ENCODE results near the gene ATG4B. TPM values are rescaled to one million over a fixed set of nuclear protein-coding genes. Genes with fewer than 3 reads are reported as not detected.

Gene ATG4B
- polyA plus RNA-seq, 3 donors from 2014 or later, result 70.5 to 78.9 (median 77.2) TPM

DNA sequence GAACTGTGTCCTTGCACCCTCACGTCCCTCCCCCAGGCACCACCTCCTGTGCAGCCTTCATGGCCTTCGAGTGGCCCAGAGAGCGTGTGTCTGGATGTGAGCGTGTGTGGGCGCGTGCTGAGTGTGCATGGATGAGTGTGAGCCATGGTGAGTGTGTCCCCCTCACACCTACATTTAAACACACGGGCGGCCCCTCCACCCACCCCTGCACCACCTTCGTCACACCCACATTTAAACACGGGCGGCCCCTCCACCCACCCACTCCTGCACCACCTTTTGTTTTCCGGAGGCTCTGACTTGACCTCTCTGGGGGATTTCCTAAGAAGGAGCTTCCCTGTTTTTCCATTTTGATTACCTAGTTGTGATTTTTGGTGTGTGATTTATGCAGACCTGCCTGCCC lies 31.3 kb downstream of the ATG4B start:
- Mint-ChIP-seq H3K36me3 (peaks cover 0 to 16% (median 8%) of the 10 kb centered on the region in 3 donors), H3K27ac (no peak overlapping the region), H3K27me3 (ENCODE audit: low read depth in 3 of 3) (peaks cover 0 to 7% (median 0%) of the 10 kb centered on the region in 3 donors), H3K4me3 (no peak overlapping the region), H3K4me1 (peaks cover 15 to 24% of the 10 kb centered on the region in 2 donors), H3K9me3 (no peaks in the 10 kb centered on the region)
- DNase-seq, result no peak

DNA sequence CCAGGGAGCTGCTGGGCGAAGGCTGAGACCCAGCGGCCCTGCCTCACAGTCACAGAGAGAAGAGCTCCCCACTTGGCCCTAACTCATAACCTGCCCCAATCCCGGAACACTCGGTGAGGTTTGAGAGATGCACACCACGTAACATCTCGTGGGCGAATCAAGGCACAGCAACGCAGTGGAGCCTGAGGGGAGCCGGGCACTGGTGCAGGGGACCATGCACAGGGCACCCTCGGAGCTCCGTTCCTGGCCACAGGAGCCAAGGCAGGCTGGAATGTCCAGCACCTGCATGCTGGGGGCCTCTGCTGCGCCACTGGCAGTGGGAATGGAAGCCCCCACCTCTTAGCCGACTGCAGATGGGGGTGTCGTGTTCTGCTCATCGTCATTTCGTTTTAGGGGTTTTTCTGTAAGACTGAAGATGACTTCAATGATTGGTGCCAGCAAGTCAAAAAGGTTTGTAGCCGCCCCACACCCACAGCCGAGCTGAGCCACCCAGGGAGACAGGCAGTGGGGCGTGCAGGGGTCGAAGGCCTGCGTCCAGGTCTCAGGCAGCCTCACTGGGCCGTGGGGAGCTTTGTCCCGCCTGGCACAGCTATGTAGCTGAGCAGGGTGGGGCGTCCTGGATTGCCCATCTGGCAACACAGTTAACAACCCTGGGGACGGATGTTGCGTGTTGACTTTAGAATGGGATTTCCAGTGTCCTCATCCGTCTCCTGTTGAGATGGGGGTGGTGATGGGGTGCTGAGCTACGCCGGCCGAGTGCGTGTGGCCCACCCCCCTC lies 33.0 kb downstream of the ATG4B start:
- H3K4me1 Mint-ChIP-seq, result peaks cover 12 to 22% of the 10 kb centered on the region in 2 donors
- DNase-seq, result no peak
- H3K9me3 Mint-ChIP-seq, result no peaks in the 10 kb centered on the region
- H3K4me3 Mint-ChIP-seq, result no peak overlapping the region
- H3K27me3 Mint-ChIP-seq (ENCODE audit: low read depth in 3 of 3), result peaks cover 0 to 5% (median 0%) of the 10 kb centered on the region in 3 donors
- H3K27ac Mint-ChIP-seq, result no peak overlapping the region
- peaks cover 0 to 16% (median 5%) of the 10 kb centered on the region in 3 donors for H3K36me3 Mint-ChIP-seq

- peaks cover 7 to 12% of the 10 kb centered on the region in 2 donors for H3K4me1 Mint-ChIP-seq
- DNase-seq, result no peak
- peaks cover 0 to 5% (median 0%) of the 10 kb centered on the region in 3 donors for H3K27me3 Mint-ChIP-seq (ENCODE audit: low read depth in 3 of 3)
Observed at GRCh38 chr2:241671457-241672240, 34.2 kb downstream of the ATG4B start.

GRCh38 chr2:241672243-241673188 lies 35.0 kb downstream of the ATG4B start:
- peaks cover 7 to 12% of the 10 kb centered on the region in 2 donors for H3K4me1 Mint-ChIP-seq
- no peaks in the 10 kb centered on the region for H3K9me3 Mint-ChIP-seq
- no peak for DNase-seq
- peak overlapping the region in 2 of 6 donors; percentile 5 to 40 for H3K27ac Mint-ChIP-seq
- H3K36me3 Mint-ChIP-seq, result peaks cover 0 to 8% (median 5%) of the 10 kb centered on the region in 3 donors
- H3K27me3 Mint-ChIP-seq (ENCODE audit: low read depth in 3 of 3), result peaks cover 0 to 5% (median 0%) of the 10 kb centered on the region in 3 donors
- no peak overlapping the region for H3K4me3 Mint-ChIP-seq

More at GRCh38 chr2:241671457-241672240, 34.2 kb downstream of the ATG4B start:
- no peak overlapping the region for H3K4me3 Mint-ChIP-seq
- peaks cover 0 to 10% (median 5%) of the 10 kb centered on the region in 3 donors for H3K36me3 Mint-ChIP-seq
- no peaks in the 10 kb centered on the region for H3K9me3 Mint-ChIP-seq
- no peak overlapping the region for H3K27ac Mint-ChIP-seq

- H3K9me3 Mint-ChIP-seq, result no peaks in the 10 kb centered on the region
- H3K4me1 Mint-ChIP-seq, result peaks cover 7 to 12% of the 10 kb centered on the region in 2 donors
- no peak overlapping the region for H3K4me3 Mint-ChIP-seq
- DNase-seq, result peak in 1 of 3 donors; percentile 18
- H3K36me3 Mint-ChIP-seq, result peaks cover 0 to 8% (median 5%) of the 10 kb centered on the region in 3 donors
- H3K27ac Mint-ChIP-seq, result peak overlapping the region in 3 of 6 donors; percentile 5 to 40 (median 34)
- peaks cover 0 to 5% (median 0%) of the 10 kb centered on the region in 3 donors for H3K27me3 Mint-ChIP-seq (ENCODE audit: low read depth in 3 of 3)
Observed at GRCh38 chr2:241673189-241673663, 35.7 kb downstream of the ATG4B start.

DNA sequence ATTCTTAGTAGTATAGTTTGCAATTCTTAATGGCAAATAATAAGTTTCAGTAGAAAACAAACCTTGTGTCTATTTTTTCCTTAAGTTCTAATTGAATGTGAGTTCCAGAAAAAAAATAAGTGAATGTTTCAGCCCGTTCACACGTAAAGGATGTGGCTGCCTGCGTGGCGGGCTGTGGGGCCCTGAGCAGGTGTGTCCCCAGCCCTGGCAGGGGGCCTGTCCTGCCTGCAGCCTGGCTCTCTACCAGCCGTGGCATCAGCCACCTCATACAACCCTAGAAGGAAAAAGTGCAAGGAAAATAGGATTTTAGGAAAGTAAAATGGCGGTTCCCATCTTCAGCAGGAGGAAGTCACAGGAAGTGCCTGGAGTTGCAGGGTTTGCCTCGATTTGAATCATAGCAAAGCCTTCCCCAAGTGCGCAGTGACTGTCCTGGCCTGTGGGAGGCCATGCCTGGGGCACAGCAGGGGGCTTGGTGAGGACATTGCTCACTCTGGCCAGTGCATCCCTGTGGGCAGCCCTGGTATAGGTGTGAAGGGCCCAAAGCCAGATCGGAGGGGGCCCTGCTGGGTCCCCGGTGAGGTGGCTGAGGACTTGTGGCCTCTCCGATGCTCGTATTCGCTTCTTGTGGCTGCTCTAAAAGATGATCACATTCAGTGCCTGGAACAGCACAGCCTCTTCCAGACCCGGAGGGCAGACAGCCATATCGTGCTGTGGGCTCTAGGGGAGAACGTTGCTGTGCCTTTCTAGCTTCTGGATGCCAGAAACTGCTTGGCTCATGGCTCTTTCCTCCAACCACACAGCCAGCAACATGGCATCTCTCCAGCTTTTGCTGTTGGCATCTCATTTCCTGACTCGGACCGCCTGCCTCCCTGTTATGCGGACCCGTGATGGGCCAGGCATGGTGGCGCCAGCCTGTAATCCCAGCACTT lies 36.6 kb downstream of the ATG4B start:
- Mint-ChIP-seq H3K4me1 (peaks cover 7 to 12% of the 10 kb centered on the region in 2 donors), H3K36me3 (peaks cover 0 to 6% (median 2%) of the 10 kb centered on the region in 3 donors), H3K27ac (peak overlapping the region in 2 of 6 donors; percentile 34 to 71), H3K4me3 (no peak overlapping the region), H3K9me3 (no peaks in the 10 kb centered on the region), H3K27me3 (ENCODE audit: low read depth in 3 of 3) (peaks cover 0 to 3% (median 0%) of the 10 kb centered on the region in 3 donors)
- DNase-seq, result no peak

DNA sequence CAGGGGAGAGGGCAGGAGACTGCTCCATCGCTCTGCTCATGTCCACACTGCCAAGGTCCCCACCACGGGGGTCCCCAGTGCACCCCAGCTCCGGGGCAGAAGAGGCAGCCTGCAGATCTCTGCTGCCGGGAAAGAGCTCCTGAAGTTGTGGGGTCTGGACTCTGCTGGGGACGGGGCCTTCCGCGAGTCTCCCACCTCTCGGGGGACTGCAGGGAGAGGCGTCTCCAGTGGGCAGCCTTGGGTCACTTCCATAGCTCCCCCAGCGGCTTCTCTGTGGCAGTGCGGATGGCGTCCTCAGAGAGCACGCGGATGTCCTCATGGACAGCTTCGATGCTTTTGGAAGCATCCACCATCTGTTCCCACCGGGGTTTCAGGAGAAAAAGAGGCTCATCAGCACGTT lies 38.4 kb downstream of the ATG4B start:
- Mint-ChIP-seq H3K27me3 (ENCODE audit: low read depth in 3 of 3) (peaks cover 0 to 3% (median 0%) of the 10 kb centered on the region in 3 donors), H3K36me3 (peaks cover 3 to 5% (median 4%) of the 10 kb centered on the region in 3 donors), H3K9me3 (no peaks in the 10 kb centered on the region), H3K4me1 (peaks cover 7 to 17% of the 10 kb centered on the region in 2 donors), H3K27ac (no peak overlapping the region), H3K4me3 (no peak overlapping the region)
- no peak for DNase-seq

- peaks cover 0 to 3% (median 0%) of the 10 kb centered on the region in 3 donors for H3K27me3 Mint-ChIP-seq (ENCODE audit: low read depth in 3 of 3)
- DNase-seq, result no peak
- H3K9me3 Mint-ChIP-seq, result no peaks in the 10 kb centered on the region
- no peak overlapping the region for H3K27ac Mint-ChIP-seq
- peaks cover 7 to 18% of the 10 kb centered on the region in 2 donors for H3K4me1 Mint-ChIP-seq
- peaks cover 3 to 9% (median 4%) of the 10 kb centered on the region in 3 donors for H3K36me3 Mint-ChIP-seq
- no peak overlapping the region for H3K4me3 Mint-ChIP-seq
Observed at GRCh38 chr2:241676665-241677064, 39.2 kb downstream of the ATG4B start.

DNA sequence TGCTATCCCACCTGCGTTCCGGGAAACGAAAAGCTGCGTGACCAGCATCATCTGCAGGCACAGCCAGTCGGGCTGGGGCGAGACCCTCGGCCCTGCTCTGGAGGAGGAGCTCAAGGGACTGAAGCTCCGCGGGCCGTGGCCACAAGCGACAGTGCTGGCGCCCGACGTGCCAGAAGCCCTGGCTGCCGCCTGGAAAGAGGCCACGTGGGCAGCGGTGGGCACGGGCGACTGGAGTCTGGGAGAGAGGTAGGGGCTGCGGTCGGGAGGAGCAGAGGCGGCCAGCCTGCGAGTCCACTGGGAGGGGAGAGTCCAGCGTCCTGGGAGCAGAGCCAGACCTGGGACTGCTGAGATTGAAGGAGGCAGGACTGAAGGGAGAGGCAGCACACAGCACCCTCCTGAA lies 39.9 kb downstream of the ATG4B start:
- Mint-ChIP-seq H3K27me3 (ENCODE audit: low read depth in 3 of 3) (peaks cover 0 to 3% (median 0%) of the 10 kb centered on the region in 3 donors), H3K36me3 (peaks cover 3 to 9% (median 4%) of the 10 kb centered on the region in 3 donors)

GRCh38 chr2:241678307-241678706 lies 40.8 kb downstream of the ATG4B start:
- no peak for DNase-seq
- H3K9me3 Mint-ChIP-seq, result no peaks in the 10 kb centered on the region
- H3K36me3 Mint-ChIP-seq, result peaks cover 3 to 9% (median 4%) of the 10 kb centered on the region in 3 donors
- no peaks in the 10 kb centered on the region for H3K27me3 Mint-ChIP-seq (ENCODE audit: low read depth in 3 of 3)
- H3K27ac Mint-ChIP-seq, result no peak overlapping the region
- H3K4me1 Mint-ChIP-seq, result peaks cover 4 to 13% of the 10 kb centered on the region in 2 donors
- no peak overlapping the region for H3K4me3 Mint-ChIP-seq

More for the DNA sequence above, 39.9 kb downstream of the ATG4B start:
- Mint-ChIP-seq H3K27ac (no peak overlapping the region), H3K4me1 (peaks cover 7 to 18% of the 10 kb centered on the region in 2 donors), H3K4me3 (no peak overlapping the region), H3K9me3 (no peaks in the 10 kb centered on the region)
- no peak for DNase-seq

DNA sequence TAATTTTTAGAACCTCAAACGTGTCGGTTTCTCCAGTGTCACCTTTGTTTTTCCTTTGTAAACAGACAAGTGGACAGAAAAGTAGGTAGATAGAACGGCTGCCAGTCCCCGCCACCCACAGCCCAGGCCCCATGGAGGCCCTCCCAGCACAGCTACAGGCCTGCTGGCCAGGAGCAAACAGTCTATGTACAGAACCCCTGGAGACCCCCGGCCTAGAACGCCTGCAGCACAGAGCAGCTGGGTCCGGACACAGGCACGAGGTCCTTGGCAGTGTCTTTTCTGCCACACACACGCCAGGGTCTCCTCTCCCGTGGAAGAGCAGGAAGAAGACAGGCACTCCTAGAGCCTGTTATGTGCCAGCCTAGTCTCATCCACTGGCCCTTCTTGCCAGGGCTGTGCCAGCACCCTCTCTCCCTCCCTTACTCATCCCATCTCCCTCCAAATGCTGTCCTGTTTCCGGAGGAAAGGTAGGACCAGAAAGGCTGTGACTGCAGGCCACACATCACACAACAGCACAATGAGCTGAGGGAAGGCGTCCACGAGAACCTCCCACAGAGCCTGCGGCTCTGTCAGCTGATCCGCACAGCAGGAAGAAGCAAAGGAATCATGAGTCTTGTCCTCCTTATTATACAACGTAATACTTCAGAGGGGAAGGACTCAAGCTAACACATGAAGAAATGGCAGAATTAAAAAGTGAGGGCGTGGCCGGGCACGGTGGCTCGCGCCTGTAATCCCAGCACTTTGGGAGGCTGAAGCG lies 41.5 kb downstream of the ATG4B start:
- no peak for DNase-seq
- Mint-ChIP-seq H3K27ac (peak overlapping the region in 2 of 6 donors; percentile 39 to 74), H3K9me3 (no peaks in the 10 kb centered on the region), H3K4me1 (peaks cover 2 to 7% of the 10 kb centered on the region in 2 donors), H3K27me3 (ENCODE audit: low read depth in 3 of 3) (no peaks in the 10 kb centered on the region), H3K36me3 (peaks cover 3 to 9% (median 4%) of the 10 kb centered on the region in 3 donors), H3K4me3 (no peak overlapping the region)
